Activated naive CD4-positive, alpha-beta T cell (primary cell): ENCODE measurements around the gene ZSWIM4.

Experiments used
- DNase-seq, 4 experiments: peaks; one replicate each; lab custom pipeline; 2025; lab: John Stamatoyannopoulos, UW

Gene ZSWIM4

GRCh38 chr19:13873834-13874515, 78.7 kb downstream of the ZSWIM4 start:
- DNase-seq, result no peak

DNA sequence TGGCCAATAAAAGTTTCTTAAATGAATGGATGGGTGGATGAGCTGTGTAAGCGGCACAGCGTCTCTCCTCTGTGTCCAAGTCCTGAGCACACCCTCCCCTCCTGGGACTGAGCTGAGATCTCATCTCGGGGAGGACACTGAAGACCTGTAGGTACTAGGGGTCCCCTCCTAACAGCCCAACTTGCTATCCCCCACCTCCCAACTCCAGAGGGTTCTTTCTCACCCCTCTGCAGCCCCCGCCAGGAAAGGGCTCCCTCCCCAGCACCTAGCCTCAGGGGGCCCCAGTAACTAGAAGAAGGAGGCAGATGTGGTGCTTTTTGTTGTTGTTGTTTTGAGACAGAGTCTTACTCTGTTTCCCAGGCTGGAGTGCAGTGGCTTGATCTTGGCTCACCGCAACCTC, 80.6 kb downstream of the ZSWIM4 start:
- no peak for DNase-seq

DNA sequence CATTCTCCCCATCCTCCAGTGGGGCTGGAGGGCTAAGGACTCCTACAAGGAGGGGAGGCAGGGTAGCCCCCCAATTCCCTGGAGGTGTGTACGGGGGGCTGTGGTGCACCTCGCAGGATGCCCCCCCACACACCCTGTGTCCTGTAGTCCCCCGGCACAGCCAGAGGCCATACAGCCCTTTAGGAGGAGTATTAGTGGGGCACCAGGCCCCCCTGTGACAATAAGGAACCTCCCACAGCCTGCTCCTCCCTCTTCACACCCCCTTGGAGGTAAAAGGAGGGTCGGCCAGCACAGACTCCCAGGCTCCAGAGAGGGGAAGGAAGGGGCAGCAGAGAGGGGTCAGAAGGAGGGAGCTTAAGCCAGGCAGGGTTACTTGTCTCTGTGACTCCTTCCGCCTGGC, 81.6 kb downstream of the ZSWIM4 start, which contains the start of gene NANOS3:
Gene NANOS3, plus strand, starts transcription at position 301 of the 400 bp plus-strand sequence. CDS start 115 bp downstream, outside the sequence.
- no peak for DNase-seq

GRCh38 chr19:13877303-13877702, 82.1 kb downstream of the ZSWIM4 start:
- no peak for DNase-seq

GRCh38 chr19:13880059-13881043, 85.1 kb downstream of the ZSWIM4 start:
- peak; percentile 96 to 97 (median 96) for DNase-seq

GRCh38 chr19:13881251-13881691, 86.0 kb downstream of the ZSWIM4 start:
- DNase-seq, result no peak
